Measurements from ENCODE around the gene ENO3. TPM values are rescaled to one million over a fixed set of nuclear protein-coding genes. Genes with fewer than 3 reads are reported as not detected.

ENO3 gene
- total RNA-seq, 1 donor from 2014 or later: 534 TPM

- intact Hi-C loops (cut with DNase I): loop anchor here (2.0 kb wide), 1 partner anchor 17 kb away; the partner anchor contains the start of gene ENO3
- peak; percentile 84 for ATAC-seq (ENCODE audit: poor library complexity)
- DNase-seq: peak; percentile 96
Observed at GRCh38 chr17:4967539-4968485, 16.9 kb downstream of the ENO3 start, which contains the start of gene SPAG7. Gene SPAG7, minus strand, starts transcription at chr17:4967817. Its CDS starts 13 bp downstream, at chr17:4967804.

GRCh38 chr17:4968486-4969046 lies 17.6 kb downstream of the ENO3 start:
- intact Hi-C loops (cut with DNase I): no loop called here
- DNase-seq (no peak), ATAC-seq (ENCODE audit: poor library complexity) (no peak)

- DNase-seq (no peak), ATAC-seq (ENCODE audit: poor library complexity) (no peak)
- intact Hi-C loops (cut with DNase I): no loop called here
Observed at GRCh38 chr17:4969047-4969550, 18.2 kb downstream of the ENO3 start.

- no peak for ATAC-seq (ENCODE audit: poor library complexity)
- no peak for DNase-seq
- intact Hi-C loops (cut with DNase I): no loop called here
Observed at GRCh38 chr17:4969551-4970173, 18.7 kb downstream of the ENO3 start.

GRCh38 chr17:4970273-4970672 lies 19.4 kb downstream of the ENO3 start:
- no peak for DNase-seq
- intact Hi-C loops (cut with DNase I): no loop called here
- no peak for ATAC-seq (ENCODE audit: poor library complexity)

GRCh38 chr17:4971826-4972225 lies 20.9 kb downstream of the ENO3 start:
- intact Hi-C loops (cut with DNase I): no loop called here
- no peak for DNase-seq
- no peak for ATAC-seq (ENCODE audit: poor library complexity)

- intact Hi-C loops (cut with DNase I): no loop called here
- DNase-seq (no peak), ATAC-seq (ENCODE audit: poor library complexity) (no peak)
Observed at GRCh38 chr17:4972322-4972721, 21.4 kb downstream of the ENO3 start.

GRCh38 chr17:4972752-4973151 lies 21.8 kb downstream of the ENO3 start:
- intact Hi-C loops (cut with DNase I): no loop called here
- ATAC-seq (ENCODE audit: poor library complexity) (no peak), DNase-seq (no peak)

GRCh38 chr17:4973256-4974114 lies 22.6 kb downstream of the ENO3 start:
- no peak for DNase-seq
- intact Hi-C loops (cut with DNase I): no loop called here
- ATAC-seq (ENCODE audit: poor library complexity): peak; percentile 1

GRCh38 chr17:4974115-4974670 lies 23.3 kb downstream of the ENO3 start:
- DNase-seq (no peak), ATAC-seq (ENCODE audit: poor library complexity) (peak; percentile 79)
- intact Hi-C loops (cut with DNase I): no loop called here

- no peak for DNase-seq
- intact Hi-C loops (cut with DNase I): no loop called here
- no peak for ATAC-seq (ENCODE audit: poor library complexity)
Observed at GRCh38 chr17:4978726-4979125, 27.8 kb downstream of the ENO3 start.

- intact Hi-C loops (cut with DNase I): loop anchor here (5.0 kb wide), 1 partner anchor 73 kb away; no protein-coding TSS in a partner anchor
- DNase-seq: no peak
- ATAC-seq (ENCODE audit: poor library complexity): peak; percentile 53
Observed at GRCh38 chr17:4980644-4981216, 29.8 kb downstream of the ENO3 start.

GRCh38 chr17:4982305-4982704 lies 31.4 kb downstream of the ENO3 start:
- no peak for DNase-seq
- ATAC-seq (ENCODE audit: poor library complexity): no peak
- intact Hi-C loops (cut with DNase I): loop anchor here (5.0 kb wide), 1 partner anchor 75 kb away; no protein-coding TSS in a partner anchor

GRCh38 chr17:4986403-4986802 lies 35.5 kb downstream of the ENO3 start:
- DNase-seq: no peak
- ATAC-seq (ENCODE audit: poor library complexity): no peak
- intact Hi-C loops (cut with DNase I): no loop called here

- ATAC-seq (ENCODE audit: poor library complexity) (peak; percentile 97), DNase-seq (peak; percentile 96)
- intact Hi-C loops (cut with DNase I): no loop called here
Observed at GRCh38 chr17:4986951-4987766, 36.2 kb downstream of the ENO3 start, which contains the start of gene CAMTA2. Gene CAMTA2, minus strand, starts transcription at chr17:4987675. Its CDS starts 1,453 bp downstream, at chr17:4986222.

- intact Hi-C loops (cut with DNase I): no loop called here
- peak; percentile 53 for DNase-seq
- peak; percentile 17 for ATAC-seq (ENCODE audit: poor library complexity)
Observed at GRCh38 chr17:4987767-4988567, 37.0 kb downstream of the ENO3 start.

Measured in Right ventricle myocardium superior (tissue), 1 donor.